B cell (primary cell): ENCODE measurements around the gene MRPS2.

Experiments used
- CTCF ChIP-seq: fragments of 200-600 bp; IDR thresholded peaks from one replicate; pipeline ENCODE4 v1.8.0; 2022; ENCODE audit warnings: antibody characterized with exemption, mild to moderate bottlenecking
- EZH2 ChIP-seq: IDR thresholded peaks from 2 replicates; pipeline ENCODE4 v1.6.1; 2012; ENCODE audit warnings: borderline replicate concordance, low read depth, mild to moderate bottlenecking, moderate library complexity, low read length; ENCODE audit not compliant: insufficient read depth, poor library complexity, severe bottlenecking

GRCh38 chr9:135480071-135480939, 20.2 kb upstream of the MRPS2 start:
- TF ChIP-seq CTCF (no peak), EZH2 (no peak)
